Lower lobe of right lung (tissue), 2 donors: ENCODE measurements around the gene TIMM13. TPM values are rescaled to one million over a fixed set of nuclear protein-coding genes. Genes with fewer than 3 reads are reported as not detected.

Source experiments
- ATAC-seq, 2 donors: fragments of 200-7000 bp; cut with Tn5 transposase; one replicate each; pipeline ENCODE4 v1.9.1; 2020 to 2022; ENCODE audit warnings: mild to moderate bottlenecking in 2 of 2, moderate library complexity in 2 of 2
- DNase-seq: peaks from one replicate; pipeline ENCODE4 v3.0.0-alpha.2; 2020
- H3K27ac ChIP-seq: fragments of 200-600 bp; one replicate; pipeline ENCODE4 v1.8.0; 2022
- H3K27me3 ChIP-seq: fragments of 200-600 bp; one replicate; pipeline ENCODE4 v1.8.0; 2022; ENCODE audit warnings: low read depth
- H3K36me3 ChIP-seq: fragments of 200-600 bp; one replicate; pipeline ENCODE4 v1.8.0; 2022; ENCODE audit warnings: mild to moderate bottlenecking
- H3K4me1 ChIP-seq: fragments of 200-600 bp; one replicate; pipeline ENCODE4 v1.8.0; 2022
- H3K4me3 ChIP-seq: fragments of 200-600 bp; one replicate; pipeline ENCODE4 v1.8.0; 2022; ENCODE audit warnings: mild to moderate bottlenecking
- H3K9me3 ChIP-seq: fragments of 200-600 bp; one replicate; pipeline ENCODE4 v1.8.0; 2022
- CTCF ChIP-seq: fragments of 200-600 bp; IDR thresholded peaks from one replicate; pipeline ENCODE4 v1.8.0; 2022; ENCODE audit warnings: antibody characterized with exemption, mild to moderate bottlenecking
- intact Hi-C: fragments of 100-400 bp; cut with DNase I; formaldehyde crosslinking; loops from one replicate; pipeline ENCODE4 v1.11.0; 2022
- total RNA-seq: library from RNA; stranded (reverse); fragmentation: NEBNext Ultra II Directional; extraction: Animal tissue kit (Norgen Biotek cat#: 25700); gene quantifications from one replicate; pipeline ENCODE4 v1.2.1, GENCODE V29; 2021
- donor health status: DM: no; HTN: yes; CAD: no; lungs with severe emphysema.

TIMM13 gene
- total RNA-seq, 1 donor from 2014 or later, result 53.3 TPM

DNA sequence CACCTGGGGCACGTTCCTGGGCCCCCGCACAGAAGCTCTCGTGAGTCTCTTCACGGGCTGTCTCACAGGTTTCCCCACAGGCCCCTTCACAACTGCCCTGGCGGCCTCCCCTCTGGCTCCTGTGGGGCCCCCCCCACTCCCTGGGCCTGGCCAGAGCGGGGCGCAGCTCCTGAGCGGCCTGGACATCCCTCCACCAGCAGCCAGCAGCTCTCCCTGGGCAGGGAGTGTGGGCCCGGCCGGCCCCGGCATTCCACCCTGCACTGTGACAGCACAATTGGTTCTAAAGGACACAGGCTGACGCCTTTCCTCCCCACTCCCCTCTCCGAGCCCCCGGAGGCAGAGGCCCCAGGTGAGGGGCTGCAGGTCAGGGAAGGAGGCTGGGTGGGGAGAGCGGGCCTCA, 9.5 kb upstream of the TIMM13 start:
- no peaks in the 10 kb centered on the region for H3K9me3 ChIP-seq
- ATAC-seq (no peak), DNase-seq (no peak)
- TF ChIP-seq CTCF, result no peak
- H3K4me3 ChIP-seq, result no peak overlapping the region
- H3K36me3 ChIP-seq, result peaks cover 43% of the 10 kb centered on the region
- intact Hi-C loops, result no loop called here
- no peak overlapping the region for H3K27ac ChIP-seq
- H3K4me1 ChIP-seq, result no peaks in the 10 kb centered on the region
- H3K27me3 ChIP-seq, result no peaks in the 10 kb centered on the region

GRCh38 chr19:2436384-2436783, 9.0 kb upstream of the TIMM13 start:
- no peak for ATAC-seq
- Histone ChIP-seq H3K27me3 (no peaks in the 10 kb centered on the region), H3K36me3 (peaks cover 43% of the 10 kb centered on the region), H3K27ac (no peak overlapping the region), H3K9me3 (no peaks in the 10 kb centered on the region), H3K4me3 (no peak overlapping the region), H3K4me1 (no peaks in the 10 kb centered on the region)
- DNase-seq, result no peak
- intact Hi-C loops, result no loop called here
- no peak for TF ChIP-seq CTCF

GRCh38 chr19:2434721-2435265, 7.4 kb upstream of the TIMM13 start:
- Histone ChIP-seq H3K36me3 (peaks cover 51% of the 10 kb centered on the region), H3K27ac (no peak overlapping the region), H3K9me3 (no peaks in the 10 kb centered on the region), H3K4me3 (no peak overlapping the region), H3K27me3 (no peaks in the 10 kb centered on the region), H3K4me1 (no peaks in the 10 kb centered on the region)
- ATAC-seq (no peak), DNase-seq (no peak)
- intact Hi-C loops, result no loop called here
- no peak for TF ChIP-seq CTCF

DNA sequence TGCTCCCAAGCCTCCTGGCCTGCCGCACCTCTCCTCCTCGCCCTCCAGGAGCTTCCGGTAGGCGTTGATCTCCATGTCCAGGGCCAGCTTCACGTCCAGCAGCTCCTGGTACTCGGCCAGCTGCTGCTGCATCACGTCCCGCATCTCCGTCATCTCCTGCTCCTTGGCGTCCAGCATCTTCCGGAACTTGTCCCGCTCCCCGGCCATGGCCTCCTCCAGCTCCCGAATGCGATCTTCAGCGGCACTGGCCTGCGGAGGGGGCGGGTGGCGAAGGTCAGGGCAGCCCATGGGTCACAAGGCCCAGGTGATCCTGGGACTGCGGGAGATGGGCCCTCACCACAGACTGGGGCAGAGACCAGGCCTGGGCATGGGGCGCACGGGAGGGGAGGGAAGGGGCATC, 6.9 kb upstream of the TIMM13 start:
- no peak for DNase-seq
- Histone ChIP-seq H3K4me1 (no peaks in the 10 kb centered on the region), H3K9me3 (no peaks in the 10 kb centered on the region), H3K27me3 (no peaks in the 10 kb centered on the region), H3K4me3 (no peak overlapping the region), H3K36me3 (peaks cover 51% of the 10 kb centered on the region), H3K27ac (no peak overlapping the region)
- intact Hi-C loops, result no loop called here
- TF ChIP-seq CTCF, result no peak
- no peak for ATAC-seq

DNA sequence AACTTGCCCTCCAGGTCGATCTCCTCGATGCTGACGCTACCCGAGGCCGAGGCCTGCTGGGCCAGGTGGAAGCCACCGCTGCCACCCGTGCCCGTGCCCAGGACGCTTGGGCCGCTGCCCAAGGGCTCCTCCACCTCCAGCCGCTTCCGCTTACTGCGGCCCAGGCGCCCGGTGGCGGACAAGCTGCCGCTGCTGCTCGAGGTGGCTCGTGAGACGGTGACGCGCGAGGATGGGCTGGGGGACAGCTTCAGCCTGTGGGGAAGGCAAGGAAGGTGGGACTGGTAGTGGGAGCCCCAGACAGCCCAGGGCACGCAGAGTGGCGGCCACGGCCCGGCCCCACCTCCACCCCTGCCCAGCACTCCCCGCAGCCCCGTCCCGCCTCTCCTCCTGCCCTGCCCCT, 6.5 kb upstream of the TIMM13 start:
- H3K36me3 ChIP-seq, result peaks cover 51% of the 10 kb centered on the region
- H3K4me3 ChIP-seq, result no peak overlapping the region
- ATAC-seq (no peak), DNase-seq (no peak)
- H3K9me3 ChIP-seq, result no peaks in the 10 kb centered on the region
- peaks cover under 1% of the 10 kb centered on the region for H3K4me1 ChIP-seq
- no peaks in the 10 kb centered on the region for H3K27me3 ChIP-seq
- H3K27ac ChIP-seq, result no peak overlapping the region
- intact Hi-C loops, result no loop called here
- no peak for TF ChIP-seq CTCF
